Measurements from ENCODE around the gene HAPLN3. TPM values are rescaled to one million over a fixed set of nuclear protein-coding genes. Genes with fewer than 3 reads are reported as not detected.

HAPLN3 gene
- total RNA-seq, 1 donor, result 18.8 TPM

DNA sequence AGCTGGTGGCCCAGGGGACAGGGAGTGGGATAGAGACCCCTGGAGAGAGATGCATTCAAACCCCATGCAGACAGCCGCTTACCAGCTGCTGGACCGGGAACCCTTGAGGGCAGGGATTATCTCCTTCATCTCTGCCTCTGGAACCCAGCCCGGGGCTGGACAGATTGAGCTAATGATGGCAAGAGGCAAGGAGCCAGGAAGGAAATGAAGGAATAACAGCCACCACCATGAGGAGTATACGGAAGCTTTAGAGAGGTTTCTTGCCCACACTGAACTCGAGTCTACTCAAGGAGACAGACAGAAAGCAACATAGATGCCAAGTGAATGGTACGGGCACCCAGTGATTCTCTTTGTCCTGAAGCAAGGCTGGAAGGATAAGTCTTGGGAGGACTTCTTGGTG is 23.2 kb downstream of the HAPLN3 start:
- no peaks in the 10 kb centered on the region for H3K79me2 ChIP-seq (ENCODE audit: insufficient read depth, low read length)
- no peak overlapping the region for H3K4me2 ChIP-seq (ENCODE audit: insufficient read depth, low read length)
- H3K9me3 ChIP-seq (ENCODE audit: low read depth, low read length), result no peaks in the 10 kb centered on the region
- peaks cover 9% of the 10 kb centered on the region for H3K36me3 ChIP-seq (ENCODE audit: insufficient read depth, low read length)
- peaks cover 9% of the 10 kb centered on the region for H4K20me1 ChIP-seq (ENCODE audit: insufficient read depth, low read length)
- peak; percentile 91 for DNase-seq (ENCODE audit: insufficient read length, low spot score, missing footprints)
- peaks cover 44% of the 10 kb centered on the region for H3K27me3 ChIP-seq (ENCODE audit: insufficient read depth, low read length)
- H3K4me1 ChIP-seq (ENCODE audit: insufficient read depth, low read length), result no peaks in the 10 kb centered on the region
- no peak overlapping the region for H2AFZ ChIP-seq (ENCODE audit: low read length)
- H3K4me3 ChIP-seq (ENCODE audit: insufficient read depth, low read length), result no peak overlapping the region
- H3K27ac ChIP-seq (ENCODE audit: low read depth, low read length), result no peak overlapping the region
- TF ChIP-seq, protein P1, sequence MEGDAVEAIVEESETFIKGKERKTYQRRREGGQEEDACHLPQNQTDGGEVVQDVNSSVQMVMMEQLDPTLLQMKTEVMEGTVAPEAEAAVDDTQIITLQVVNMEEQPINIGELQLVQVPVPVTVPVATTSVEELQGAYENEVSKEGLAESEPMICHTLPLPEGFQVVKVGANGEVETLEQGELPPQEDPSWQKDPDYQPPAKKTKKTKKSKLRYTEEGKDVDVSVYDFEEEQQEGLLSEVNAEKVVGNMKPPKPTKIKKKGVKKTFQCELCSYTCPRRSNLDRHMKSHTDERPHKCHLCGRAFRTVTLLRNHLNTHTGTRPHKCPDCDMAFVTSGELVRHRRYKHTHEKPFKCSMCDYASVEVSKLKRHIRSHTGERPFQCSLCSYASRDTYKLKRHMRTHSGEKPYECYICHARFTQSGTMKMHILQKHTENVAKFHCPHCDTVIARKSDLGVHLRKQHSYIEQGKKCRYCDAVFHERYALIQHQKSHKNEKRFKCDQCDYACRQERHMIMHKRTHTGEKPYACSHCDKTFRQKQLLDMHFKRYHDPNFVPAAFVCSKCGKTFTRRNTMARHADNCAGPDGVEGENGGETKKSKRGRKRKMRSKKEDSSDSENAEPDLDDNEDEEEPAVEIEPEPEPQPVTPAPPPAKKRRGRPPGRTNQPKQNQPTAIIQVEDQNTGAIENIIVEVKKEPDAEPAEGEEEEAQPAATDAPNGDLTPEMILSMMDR (IDR thresholded peaks at IDR 0.05; ENCODE audit: extremely low read depth, low read depth, low read length), result no peak

GRCh38 chr15:88871313-88871712 is 24.0 kb downstream of the HAPLN3 start:
- no peak overlapping the region for H3K4me2 ChIP-seq (ENCODE audit: insufficient read depth, low read length)
- TF ChIP-seq, protein P1 (IDR thresholded peaks at IDR 0.05; ENCODE audit: extremely low read depth, low read depth, low read length), result no peak
- H3K27ac ChIP-seq (ENCODE audit: low read depth, low read length), result no peak overlapping the region

GRCh38 chr15:88866295-88866881 is 29.0 kb downstream of the HAPLN3 start:
- no peak overlapping the region for H3K27ac ChIP-seq (ENCODE audit: low read depth, low read length)
- no peaks in the 10 kb centered on the region for H3K36me3 ChIP-seq (ENCODE audit: insufficient read depth, low read length)
- H3K4me2 ChIP-seq (ENCODE audit: insufficient read depth, low read length), result no peak overlapping the region
- TF ChIP-seq, protein P1 (IDR thresholded peaks at IDR 0.05; ENCODE audit: extremely low read depth, low read depth, low read length), result no peak
- no peaks in the 10 kb centered on the region for H3K4me1 ChIP-seq (ENCODE audit: insufficient read depth, low read length)
- H3K4me3 ChIP-seq (ENCODE audit: insufficient read depth, low read length), result no peak overlapping the region
- H2AFZ ChIP-seq (ENCODE audit: low read length), result no peak overlapping the region
- no peak for DNase-seq (ENCODE audit: insufficient read length, low spot score, missing footprints)
- no peaks in the 10 kb centered on the region for H3K9me3 ChIP-seq (ENCODE audit: low read depth, low read length)
- H3K27me3 ChIP-seq (ENCODE audit: insufficient read depth, low read length), result peaks cover 21% of the 10 kb centered on the region
- H3K79me2 ChIP-seq (ENCODE audit: insufficient read depth, low read length), result no peaks in the 10 kb centered on the region
- H4K20me1 ChIP-seq (ENCODE audit: insufficient read depth, low read length), result no peaks in the 10 kb centered on the region

More at GRCh38 chr15:88871313-88871712, 24.0 kb downstream of the HAPLN3 start:
- DNase-seq (ENCODE audit: insufficient read length, low spot score, missing footprints), result no peak
- no peak overlapping the region for H3K4me3 ChIP-seq (ENCODE audit: insufficient read depth, low read length)
- no peak overlapping the region for H2AFZ ChIP-seq (ENCODE audit: low read length)
- H3K9me3 ChIP-seq (ENCODE audit: low read depth, low read length), result no peaks in the 10 kb centered on the region
- no peaks in the 10 kb centered on the region for H3K4me1 ChIP-seq (ENCODE audit: insufficient read depth, low read length)
- no peaks in the 10 kb centered on the region for H3K79me2 ChIP-seq (ENCODE audit: insufficient read depth, low read length)
- H4K20me1 ChIP-seq (ENCODE audit: insufficient read depth, low read length), result peaks cover 5% of the 10 kb centered on the region
- peaks cover 44% of the 10 kb centered on the region for H3K27me3 ChIP-seq (ENCODE audit: insufficient read depth, low read length)
- peaks cover 7% of the 10 kb centered on the region for H3K36me3 ChIP-seq (ENCODE audit: insufficient read depth, low read length)

- H4K20me1 ChIP-seq (ENCODE audit: insufficient read depth, low read length), result no peaks in the 10 kb centered on the region
- H3K27ac ChIP-seq (ENCODE audit: low read depth, low read length), result no peak overlapping the region
- DNase-seq (ENCODE audit: insufficient read length, low spot score, missing footprints), result peak; percentile 78
- H3K27me3 ChIP-seq (ENCODE audit: insufficient read depth, low read length), result peaks cover 16% of the 10 kb centered on the region
- H2AFZ ChIP-seq (ENCODE audit: low read length), result no peak overlapping the region
- H3K4me2 ChIP-seq (ENCODE audit: insufficient read depth, low read length), result no peak overlapping the region
- TF ChIP-seq, protein P1 (IDR thresholded peaks at IDR 0.05; ENCODE audit: extremely low read depth, low read depth, low read length), result no peak
- no peaks in the 10 kb centered on the region for H3K79me2 ChIP-seq (ENCODE audit: insufficient read depth, low read length)
- no peaks in the 10 kb centered on the region for H3K36me3 ChIP-seq (ENCODE audit: insufficient read depth, low read length)
- H3K4me3 ChIP-seq (ENCODE audit: insufficient read depth, low read length), result no peak overlapping the region
- H3K4me1 ChIP-seq (ENCODE audit: insufficient read depth, low read length), result no peaks in the 10 kb centered on the region
- H3K9me3 ChIP-seq (ENCODE audit: low read depth, low read length), result no peaks in the 10 kb centered on the region
Observed at GRCh38 chr15:88865498-88866099, 29.7 kb downstream of the HAPLN3 start.

All from osteoblast (primary cell).